Measurements from ENCODE around the gene MTNR1B.

Gene MTNR1B

DNA sequence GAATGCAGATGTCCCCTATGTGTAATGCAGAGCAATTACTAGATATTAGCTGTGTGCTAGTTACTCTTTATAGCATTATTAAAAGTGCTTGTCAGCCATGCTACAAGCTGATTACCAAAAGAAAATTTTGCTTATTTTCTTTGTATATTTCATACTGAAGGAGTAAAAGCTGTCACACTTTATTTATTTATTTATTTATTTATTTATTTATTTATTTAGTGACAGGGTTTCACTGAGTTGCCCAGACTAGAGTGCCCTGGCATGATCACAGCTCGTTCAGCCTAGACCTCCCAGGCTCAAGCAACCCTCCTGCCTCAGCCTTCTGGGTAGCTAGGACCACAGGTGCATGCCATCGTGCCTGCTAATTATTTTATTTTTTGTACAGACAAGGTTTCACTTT, 4.3 kb upstream of the MTNR1B start:
- H3K4me3 Mint-ChIP-seq, result no peak overlapping the region
- H3K27me3 Mint-ChIP-seq, result no peaks in the 10 kb centered on the region
- H3K36me3 Mint-ChIP-seq, result no peaks in the 10 kb centered on the region
- no peaks in the 10 kb centered on the region for H3K4me1 Mint-ChIP-seq
- no peak overlapping the region for H3K27ac Mint-ChIP-seq
- ATAC-seq, result no peak
- peaks cover 4% of the 10 kb centered on the region for H3K9me3 Mint-ChIP-seq

DNA sequence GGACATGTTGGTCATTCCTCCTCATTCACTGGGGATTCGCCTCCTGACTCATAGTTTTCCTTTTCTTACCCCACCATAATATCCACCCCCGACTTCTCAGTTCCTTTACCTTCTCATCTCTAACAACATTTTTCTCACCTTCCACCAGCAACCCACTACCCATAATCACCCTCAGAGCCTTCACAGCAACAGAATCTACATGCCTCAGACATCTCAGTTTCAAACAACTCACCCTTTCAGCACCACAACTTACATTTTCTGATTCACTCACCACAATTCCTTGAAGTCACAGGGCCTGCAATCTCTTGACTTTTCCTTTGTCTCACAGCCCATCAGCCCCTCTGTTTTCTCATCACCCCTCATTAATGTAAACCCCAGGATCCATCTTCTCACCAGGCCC, 2.3 kb upstream of the MTNR1B start:
- H3K4me1 Mint-ChIP-seq, result no peaks in the 10 kb centered on the region
- H3K4me3 Mint-ChIP-seq, result no peak overlapping the region
- ATAC-seq, result no peak
- no peaks in the 10 kb centered on the region for H3K36me3 Mint-ChIP-seq
- H3K27ac Mint-ChIP-seq, result no peak overlapping the region
- peaks cover 4% of the 10 kb centered on the region for H3K9me3 Mint-ChIP-seq
- H3K27me3 Mint-ChIP-seq, result no peaks in the 10 kb centered on the region

DNA sequence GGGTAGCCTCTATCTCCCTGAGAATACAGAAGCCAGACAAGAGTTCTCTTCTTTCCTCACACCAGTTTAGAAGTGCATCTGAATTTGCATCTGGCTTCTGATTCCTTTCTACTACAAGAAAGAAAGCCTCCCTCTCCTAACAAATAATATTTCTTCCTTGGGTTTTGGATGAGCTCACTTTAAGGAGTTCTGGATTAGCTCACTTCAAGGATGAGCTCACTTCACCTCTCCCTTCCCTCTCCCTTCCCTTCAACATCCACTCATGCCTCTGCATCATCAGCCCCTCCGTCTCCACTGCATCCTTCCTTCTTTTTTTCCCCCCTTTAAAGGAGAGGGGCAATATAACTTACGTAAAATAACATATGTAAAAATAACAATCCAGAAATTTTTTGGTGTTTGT, 1.6 kb upstream of the MTNR1B start:
- Mint-ChIP-seq H3K4me1 (no peaks in the 10 kb centered on the region), H3K27ac (no peak overlapping the region), H3K27me3 (peaks cover 4% of the 10 kb centered on the region), H3K4me3 (no peak overlapping the region), H3K36me3 (no peaks in the 10 kb centered on the region), H3K9me3 (peaks cover 7% of the 10 kb centered on the region)
- no peak for ATAC-seq

DNA sequence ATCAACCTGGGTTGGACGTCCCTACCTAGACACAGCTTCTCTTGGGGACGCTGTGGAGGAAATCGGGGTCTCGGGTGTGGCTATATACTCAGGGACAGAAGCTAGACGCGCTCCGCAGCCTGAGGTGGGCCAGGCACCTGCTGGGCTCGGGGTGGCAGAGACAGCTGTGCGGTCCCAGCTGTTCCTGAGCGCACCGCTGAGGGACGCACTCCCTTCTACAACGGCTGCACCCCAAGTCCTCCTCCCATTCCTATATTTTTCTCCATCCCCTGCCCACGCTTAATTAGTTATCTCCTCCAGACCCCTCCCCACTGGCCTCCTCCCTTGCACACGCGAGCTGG, 188 bp upstream of the MTNR1B start:
- Mint-ChIP-seq H3K4me3 (no peak overlapping the region), H3K27me3 (peaks cover 14% of the 10 kb centered on the region), H3K9me3 (peaks cover 13% of the 10 kb centered on the region), H3K27ac (no peak overlapping the region), H3K4me1 (no peaks in the 10 kb centered on the region), H3K36me3 (no peaks in the 10 kb centered on the region)
- no peak for ATAC-seq

DNA sequence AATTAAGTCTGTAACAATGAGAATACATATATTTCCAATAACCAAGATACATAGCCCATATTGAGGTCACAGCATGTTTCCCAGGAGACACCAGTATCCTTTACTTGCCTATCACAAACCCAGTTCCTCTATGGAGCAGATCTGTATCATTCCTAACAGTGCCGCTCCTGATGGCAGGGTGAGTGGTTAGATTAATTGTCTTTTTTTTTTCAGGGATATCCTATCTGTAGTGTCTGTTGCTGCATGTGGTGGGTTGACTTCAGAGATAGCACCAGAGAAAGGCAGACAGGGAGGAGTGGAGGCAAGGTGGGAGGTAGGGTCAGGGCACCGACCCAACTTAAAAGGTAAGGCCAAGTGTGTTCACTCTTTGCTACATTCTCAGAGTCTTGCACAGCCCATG, 2.8 kb downstream of the MTNR1B start:
- H3K27me3 Mint-ChIP-seq, result peaks cover 14% of the 10 kb centered on the region
- H3K9me3 Mint-ChIP-seq, result peaks cover 11% of the 10 kb centered on the region
- no peaks in the 10 kb centered on the region for H3K4me1 Mint-ChIP-seq
- H3K4me3 Mint-ChIP-seq, result no peak overlapping the region
- no peaks in the 10 kb centered on the region for H3K36me3 Mint-ChIP-seq
- H3K27ac Mint-ChIP-seq, result no peak overlapping the region
- no peak for ATAC-seq

DNA sequence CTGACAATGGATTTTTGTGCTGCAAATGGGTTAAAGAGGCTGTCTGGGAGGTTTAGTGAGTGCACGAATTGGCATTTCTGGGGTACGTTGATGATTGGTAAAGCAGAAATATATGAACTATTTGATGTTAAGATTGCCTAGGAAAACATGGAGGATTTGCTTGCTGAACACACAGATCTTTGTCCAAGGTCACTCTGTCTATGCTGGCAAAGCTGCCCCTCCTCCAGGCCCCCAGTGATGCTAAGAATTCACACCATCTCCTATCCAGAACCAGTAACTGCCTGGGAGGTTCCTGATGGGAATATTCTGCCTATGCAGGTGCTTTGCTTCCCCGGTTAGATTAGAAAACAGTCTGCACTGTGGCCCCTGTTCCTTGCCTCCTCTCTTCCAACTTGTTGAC, 5.8 kb downstream of the MTNR1B start:
- no peaks in the 10 kb centered on the region for H3K36me3 Mint-ChIP-seq
- no peak for ATAC-seq

DNA sequence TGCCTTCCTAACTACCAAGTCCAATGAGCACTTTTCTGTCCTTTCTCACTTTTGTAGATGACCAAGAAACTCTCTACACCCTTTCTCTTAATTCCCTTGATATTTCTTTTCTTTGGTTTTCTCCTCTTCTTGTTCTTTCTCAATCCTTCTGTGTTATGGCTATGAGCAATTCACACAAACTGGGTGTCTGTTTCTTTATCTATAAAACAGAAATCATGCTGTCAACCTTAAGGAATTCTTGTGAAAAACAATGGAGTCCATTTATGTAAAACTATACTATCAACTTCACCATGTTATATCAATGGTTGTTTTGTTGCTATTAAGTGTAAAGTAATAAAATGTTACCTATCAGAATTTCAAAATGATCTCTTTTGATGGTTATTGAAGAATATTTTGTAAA, 7.2 kb downstream of the MTNR1B start:
- H3K27ac Mint-ChIP-seq, result no peak overlapping the region
- ATAC-seq, result no peak
- H3K9me3 Mint-ChIP-seq, result peaks cover 9% of the 10 kb centered on the region
- no peaks in the 10 kb centered on the region for H3K36me3 Mint-ChIP-seq
- peaks cover 14% of the 10 kb centered on the region for H3K27me3 Mint-ChIP-seq
- H3K4me1 Mint-ChIP-seq, result no peaks in the 10 kb centered on the region
- no peak overlapping the region for H3K4me3 Mint-ChIP-seq

More for the DNA sequence above, 5.8 kb downstream of the MTNR1B start:
- Mint-ChIP-seq H3K4me3 (no peak overlapping the region), H3K27ac (no peak overlapping the region), H3K9me3 (peaks cover 9% of the 10 kb centered on the region), H3K27me3 (peaks cover 14% of the 10 kb centered on the region), H3K4me1 (no peaks in the 10 kb centered on the region)

DNA sequence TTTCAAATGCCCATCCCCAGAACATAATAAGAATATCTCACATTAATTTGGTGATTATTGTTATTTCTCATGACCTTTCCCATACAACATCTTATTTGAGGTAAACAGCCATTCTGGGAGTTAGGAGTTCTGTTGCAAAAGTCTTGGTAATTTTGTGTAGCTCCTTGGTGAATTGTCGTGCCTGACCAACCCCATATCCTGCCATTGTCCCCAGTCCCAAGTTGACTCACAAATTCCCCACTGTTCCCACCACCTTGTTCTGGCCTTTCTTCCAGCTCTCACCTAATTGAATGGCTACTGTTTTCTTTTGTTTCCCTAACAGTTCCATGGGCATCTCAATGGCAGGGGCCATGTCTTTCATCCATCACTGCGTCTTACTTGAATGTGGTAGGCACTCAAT, 8.0 kb downstream of the MTNR1B start:
- H3K36me3 Mint-ChIP-seq, result no peaks in the 10 kb centered on the region
- H3K9me3 Mint-ChIP-seq, result peaks cover 9% of the 10 kb centered on the region
- H3K4me1 Mint-ChIP-seq, result no peaks in the 10 kb centered on the region
- H3K27me3 Mint-ChIP-seq, result peaks cover 14% of the 10 kb centered on the region
- no peak overlapping the region for H3K4me3 Mint-ChIP-seq
- no peak overlapping the region for H3K27ac Mint-ChIP-seq
- ATAC-seq, result no peak

DNA sequence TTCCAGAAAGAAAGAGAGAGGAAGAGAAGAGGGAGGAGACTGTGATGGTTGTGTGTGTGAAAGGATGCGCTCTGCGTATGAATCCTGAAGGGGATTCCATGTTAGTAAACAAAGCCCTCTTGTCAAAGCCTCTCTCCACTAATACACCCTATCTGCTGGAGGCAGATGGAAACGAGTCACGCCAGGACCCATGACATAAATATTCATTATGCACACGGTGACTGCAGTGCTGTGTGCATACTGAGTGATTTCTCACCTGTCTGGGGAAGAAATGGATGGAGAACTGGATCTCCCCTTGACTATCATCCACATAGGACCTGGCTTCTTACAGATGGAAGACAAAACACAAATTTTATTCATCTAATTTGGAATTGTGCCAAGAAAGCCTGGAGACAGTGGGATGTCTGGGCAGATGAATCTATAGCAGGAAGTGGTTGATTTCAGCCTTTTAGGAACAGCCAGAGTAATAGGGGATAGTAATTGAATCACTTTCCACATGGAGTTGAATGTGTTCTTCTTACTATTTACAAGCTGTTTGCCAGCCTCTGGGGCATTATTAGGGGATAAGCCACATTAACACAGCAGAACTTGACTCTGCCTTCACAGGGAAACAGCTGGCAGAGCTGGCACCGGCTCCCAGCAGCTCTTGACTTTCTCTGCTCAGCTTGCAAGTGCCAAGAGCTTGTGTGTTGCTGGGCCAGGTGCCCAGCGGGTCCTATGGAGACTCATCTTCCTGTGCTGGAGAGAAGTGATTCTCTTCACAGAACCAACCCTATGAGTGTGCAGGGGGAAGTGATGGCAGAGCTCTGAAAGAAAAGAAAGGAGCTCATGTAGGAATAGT, 9.0 kb downstream of the MTNR1B start:
- H3K9me3 Mint-ChIP-seq, result peaks cover under 1% of the 10 kb centered on the region
- no peaks in the 10 kb centered on the region for H3K4me1 Mint-ChIP-seq
- H3K27me3 Mint-ChIP-seq, result peaks cover 4% of the 10 kb centered on the region
- H3K27ac Mint-ChIP-seq, result no peak overlapping the region
- no peak overlapping the region for H3K4me3 Mint-ChIP-seq
- ATAC-seq, result no peak
- H3K36me3 Mint-ChIP-seq, result no peaks in the 10 kb centered on the region

DNA sequence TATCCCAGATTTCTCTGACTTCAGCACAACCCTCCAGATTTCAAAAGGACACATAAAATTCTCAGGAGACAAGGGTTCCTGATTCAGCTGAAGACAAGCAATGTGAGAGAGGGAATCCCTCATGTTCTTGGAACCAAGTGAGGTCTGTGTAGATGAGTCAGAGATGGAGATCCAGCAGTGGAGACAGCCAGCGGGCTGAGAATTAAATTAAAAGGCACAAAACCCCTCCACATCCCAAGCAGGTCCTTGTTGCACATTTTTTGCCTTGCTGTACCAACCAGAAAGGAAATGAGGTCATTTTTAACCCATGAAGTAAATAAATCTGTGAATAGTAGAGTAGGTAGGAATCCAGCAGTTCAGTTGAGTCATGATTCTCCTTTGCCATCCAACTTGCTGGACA, 9.7 kb downstream of the MTNR1B start:
- Mint-ChIP-seq H3K4me3 (no peak overlapping the region), H3K27ac (no peak overlapping the region)
- no peak for ATAC-seq

DNA sequence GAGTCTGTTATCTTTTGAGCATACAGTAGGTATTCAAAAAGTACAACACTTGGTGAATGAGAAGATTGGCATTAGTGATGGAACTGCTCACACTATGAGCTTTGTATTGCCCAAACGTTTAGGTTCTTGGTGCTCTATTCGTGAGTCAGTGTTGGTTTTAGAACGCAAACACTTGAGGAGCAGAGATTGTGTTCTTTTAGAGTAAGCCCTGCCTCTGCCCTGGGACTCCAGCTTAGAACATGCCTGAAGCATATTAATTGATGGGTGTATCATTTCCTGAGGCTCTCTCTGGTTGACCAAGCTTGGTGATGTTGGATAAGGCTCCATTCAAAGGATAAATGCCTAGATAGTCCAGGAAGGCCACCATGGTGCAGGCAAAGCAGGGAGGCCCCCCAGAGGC, 10.9 kb downstream of the MTNR1B start:
- ATAC-seq, result no peak
- H3K27me3 Mint-ChIP-seq, result no peaks in the 10 kb centered on the region
- no peaks in the 10 kb centered on the region for H3K36me3 Mint-ChIP-seq
- no peaks in the 10 kb centered on the region for H3K9me3 Mint-ChIP-seq
- no peak overlapping the region for H3K4me3 Mint-ChIP-seq
- no peaks in the 10 kb centered on the region for H3K4me1 Mint-ChIP-seq
- no peak overlapping the region for H3K27ac Mint-ChIP-seq

More for the DNA sequence above, 9.7 kb downstream of the MTNR1B start:
- Mint-ChIP-seq H3K36me3 (no peaks in the 10 kb centered on the region), H3K27me3 (no peaks in the 10 kb centered on the region), H3K4me1 (no peaks in the 10 kb centered on the region), H3K9me3 (no peaks in the 10 kb centered on the region)

DNA sequence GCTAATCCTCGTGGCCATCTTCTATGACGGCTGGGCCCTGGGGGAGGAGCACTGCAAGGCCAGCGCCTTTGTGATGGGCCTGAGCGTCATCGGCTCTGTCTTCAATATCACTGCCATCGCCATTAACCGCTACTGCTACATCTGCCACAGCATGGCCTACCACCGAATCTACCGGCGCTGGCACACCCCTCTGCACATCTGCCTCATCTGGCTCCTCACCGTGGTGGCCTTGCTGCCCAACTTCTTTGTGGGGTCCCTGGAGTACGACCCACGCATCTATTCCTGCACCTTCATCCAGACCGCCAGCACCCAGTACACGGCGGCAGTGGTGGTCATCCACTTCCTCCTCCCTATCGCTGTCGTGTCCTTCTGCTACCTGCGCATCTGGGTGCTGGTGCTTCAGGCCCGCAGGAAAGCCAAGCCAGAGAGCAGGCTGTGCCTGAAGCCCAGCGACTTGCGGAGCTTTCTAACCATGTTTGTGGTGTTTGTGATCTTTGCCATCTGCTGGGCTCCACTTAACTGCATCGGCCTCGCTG, 12.1 kb downstream of the MTNR1B start:
- Mint-ChIP-seq H3K27ac (no peak overlapping the region), H3K4me3 (no peak overlapping the region), H3K36me3 (no peaks in the 10 kb centered on the region), H3K9me3 (no peaks in the 10 kb centered on the region), H3K4me1 (no peaks in the 10 kb centered on the region), H3K27me3 (no peaks in the 10 kb centered on the region)
- ATAC-seq, result no peak

DNA sequence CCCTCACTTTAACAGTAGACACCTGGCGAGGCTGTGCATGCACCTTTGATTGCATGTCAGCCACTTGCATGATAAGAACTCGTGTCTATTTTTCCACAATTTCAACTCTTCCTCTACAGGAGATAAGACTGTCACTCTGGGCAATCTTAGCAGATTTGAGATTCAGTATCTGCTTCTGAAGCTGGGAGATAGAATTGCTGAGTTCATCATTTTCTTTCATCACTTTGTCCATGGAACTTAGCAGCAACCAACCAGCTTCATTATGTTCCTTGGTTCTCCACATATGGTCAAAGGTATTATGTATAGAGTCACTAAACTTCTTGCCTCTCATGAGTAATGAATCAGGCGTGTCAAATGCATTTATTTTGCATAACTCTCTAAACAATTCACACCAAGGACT, 17.1 kb downstream of the MTNR1B start:
- Mint-ChIP-seq H3K27me3 (no peaks in the 10 kb centered on the region), H3K36me3 (no peaks in the 10 kb centered on the region), H3K4me1 (no peaks in the 10 kb centered on the region), H3K4me3 (no peak overlapping the region), H3K9me3 (peaks cover 5% of the 10 kb centered on the region), H3K27ac (no peak overlapping the region)
- ATAC-seq, result no peak

DNA sequence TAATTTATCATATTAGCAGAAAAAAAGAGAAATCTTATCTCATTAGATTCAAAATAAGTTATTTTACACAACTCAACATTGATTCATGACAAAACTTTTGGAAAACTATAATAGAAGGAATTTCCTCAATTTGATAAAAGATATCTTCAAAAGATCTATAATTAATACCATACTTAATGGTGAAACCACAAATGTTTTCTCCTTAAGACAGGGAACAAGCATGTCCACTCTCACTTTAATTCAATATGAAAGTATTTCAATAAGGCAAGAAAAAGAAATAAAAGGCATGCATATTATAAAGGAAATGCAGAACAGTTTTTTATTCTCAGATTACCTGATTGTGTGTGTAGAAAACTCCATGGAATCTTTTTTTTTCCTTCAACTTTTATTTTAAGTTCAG, 23.6 kb downstream of the MTNR1B start:
- ATAC-seq, result no peak
- H3K4me3 Mint-ChIP-seq, result no peak overlapping the region
- H3K36me3 Mint-ChIP-seq, result no peaks in the 10 kb centered on the region
- no peak overlapping the region for H3K27ac Mint-ChIP-seq
- H3K4me1 Mint-ChIP-seq, result no peaks in the 10 kb centered on the region
- peaks cover 8% of the 10 kb centered on the region for H3K9me3 Mint-ChIP-seq
- H3K27me3 Mint-ChIP-seq, result no peaks in the 10 kb centered on the region

DNA sequence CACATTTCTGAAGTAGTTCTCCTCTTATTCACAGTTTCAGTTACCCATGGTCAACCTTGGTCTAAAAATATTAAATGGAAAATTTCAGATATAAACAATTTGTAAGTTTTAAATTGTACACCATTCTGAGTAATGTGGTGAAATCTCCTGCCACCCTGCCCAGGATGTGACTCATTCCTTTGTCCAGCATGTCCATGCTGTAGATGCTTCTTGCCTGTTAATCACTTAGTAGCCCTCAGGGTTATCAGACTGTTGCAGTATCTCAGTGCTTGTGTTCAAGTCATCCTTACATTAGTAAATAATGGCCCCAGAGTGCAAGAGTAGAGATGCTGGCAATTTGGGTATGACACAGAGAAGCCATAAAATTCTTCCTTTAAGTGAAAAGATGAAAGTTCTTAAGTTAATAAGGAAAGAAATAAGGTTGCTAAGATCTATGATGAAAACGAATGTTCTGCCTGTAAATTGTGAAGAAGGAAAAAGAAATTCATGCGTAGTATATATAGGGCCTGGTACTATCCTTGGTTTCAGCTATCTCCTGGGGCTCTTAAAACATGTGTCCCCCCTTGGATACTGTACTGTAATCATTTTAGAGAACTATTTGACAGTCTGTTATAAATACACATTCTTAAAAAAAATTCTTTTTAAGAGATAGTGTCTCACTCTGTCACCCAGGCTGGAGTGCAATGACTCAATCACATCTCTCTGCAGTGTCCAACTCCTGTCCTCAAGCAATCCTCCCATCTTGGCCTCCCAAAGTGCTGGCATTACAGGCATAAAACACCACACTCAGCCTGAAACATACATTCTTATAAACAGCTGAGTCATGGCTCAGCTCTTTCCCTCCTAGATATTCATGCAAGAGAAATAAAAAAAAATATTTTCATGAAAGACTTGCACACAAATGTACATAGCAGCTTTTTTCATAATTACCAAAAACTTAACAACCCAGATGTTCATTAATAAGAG, 31.3 kb downstream of the MTNR1B start:
- Mint-ChIP-seq H3K27ac (no peak overlapping the region), H3K9me3 (peaks cover 6% of the 10 kb centered on the region), H3K27me3 (no peaks in the 10 kb centered on the region), H3K4me3 (no peak overlapping the region), H3K4me1 (no peaks in the 10 kb centered on the region), H3K36me3 (no peaks in the 10 kb centered on the region)
- no peak for ATAC-seq

Data from stimulated activated memory B cell treated with anti-CD40 and anti-IgM and Interleukin-4, amounts not matched to agents 10 μg/mL and 1 μg/mL and 100 μg/mL, for 72 hours (primary cell).